Tibial artery (tissue), 4 donors: ENCODE data around the gene KLHL6.
"Not testable (repeated sequence)": the region's sequence is repeated elsewhere in the genome, so short reads cannot be mapped to it uniquely, and the experiment has no call there.

Experiments used
- DNase-seq, 2 donors: peaks; one replicate each; pipeline ENCODE4 v3.0.0-alpha.2; 2019
- H3K27ac ChIP-seq, 2 donors: fragments of 200-600 bp; sonication (generic) in 1 of 2; 1 replicate in 1 of 2; 2 replicates in 1 of 2; pipeline ENCODE4 v1.5.1; 2018 to 2019; ENCODE audit warnings: mild to moderate bottlenecking in 1 of 2
- H3K27me3 ChIP-seq, 2 donors: fragments of 200-600 bp; sonication (generic) in 1 of 2; one replicate each; pipeline versions ENCODE4 v1.5.1 to v1.6.0; 2016 to 2019
- H3K36me3 ChIP-seq, 3 donors: fragments of 200-600 bp; sonication (generic) in 2 of 3; one replicate each; pipeline ENCODE4 v1.5.1; 2016 to 2019; ENCODE audit warnings: mild to moderate bottlenecking in 2 of 3
- H3K4me1 ChIP-seq, 4 donors: fragments of 200-600 bp; sonication (generic) in 2 of 4; 1 replicate in 3 of 4; 2 replicates in 1 of 4; pipeline ENCODE4 v1.5.1; 2016 to 2019
- H3K4me3 ChIP-seq, 2 donors: fragments of 200-600 bp; sonication (generic) in 1 of 2; 1 replicate in 1 of 2; 2 replicates in 1 of 2; pipeline ENCODE4 v1.5.1; 2018 to 2019; ENCODE audit warnings: mild to moderate bottlenecking in 2 of 2
- H3K9me3 ChIP-seq, 3 donors: fragments of 200-600 bp; sonication (generic) in 1 of 3; one replicate each; pipeline ENCODE4 v1.5.1; 2016 to 2019
- CTCF ChIP-seq, 2 experiments: fragments of 200-600 bp in 1 of 2; fragments of 450-650 bp in 1 of 2; IDR thresholded peaks; one replicate each; pipeline ENCODE4 v1.5.1; 2017 to 2019; ENCODE audit warnings: antibody characterized with exemption in 2 of 2, mild to moderate bottlenecking in 1 of 2, moderate library complexity in 1 of 2
- intact Hi-C: fragments of 100-400 bp; cut with DNase I; formaldehyde crosslinking; loops from one replicate; pipeline ENCODE4 v1.15.0; 2023; ENCODE audit warnings: low total_unique reads

The KLHL6 gene

DNA sequence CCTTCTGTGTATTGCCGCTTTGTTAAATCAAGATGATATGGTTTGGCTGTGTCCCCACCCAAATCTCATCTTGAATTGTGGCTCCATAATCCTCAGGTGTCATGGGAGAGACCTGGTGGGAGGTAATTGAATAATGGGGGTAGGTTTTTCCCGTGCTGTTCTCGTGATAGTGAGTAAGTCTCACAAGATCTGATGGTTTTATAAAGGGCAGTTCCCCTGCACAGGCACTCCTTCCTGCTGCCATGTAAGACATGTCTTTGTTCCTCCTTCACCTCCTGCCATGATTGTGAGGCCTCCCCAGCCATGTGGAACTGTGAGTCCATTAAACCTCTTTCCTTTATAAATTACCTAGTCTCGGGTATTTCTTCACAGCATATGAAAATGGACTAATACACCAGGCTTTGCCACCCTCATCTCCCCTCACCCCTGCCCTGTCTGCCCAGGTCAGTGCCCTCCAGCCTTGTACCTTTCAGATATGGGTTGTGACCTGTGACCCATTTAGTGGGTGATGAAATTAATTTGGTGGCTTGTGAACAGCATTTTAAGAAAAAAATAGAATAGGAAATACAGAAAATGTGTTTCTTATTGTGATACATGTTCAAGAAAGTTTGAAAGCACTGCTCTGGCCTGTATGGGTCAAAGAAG, 71.0 kb downstream of the KLHL6 start:
- Histone ChIP-seq H3K36me3 (no peaks in the 10 kb centered on the region), H3K27ac (no peak overlapping the region), H3K9me3 (no peaks in the 10 kb centered on the region), H3K27me3 (peaks cover 0 to 3% of the 10 kb centered on the region in 2 donors), H3K4me1 (no peaks in the 10 kb centered on the region), H3K4me3 (no peak overlapping the region)
- TF ChIP-seq CTCF (IDR thresholded peaks at IDR 0.05): no peak
- no peak for DNase-seq
- intact Hi-C loops: no loop called here

- TF ChIP-seq CTCF (IDR thresholded peaks at IDR 0.05): no peak
- no peak for DNase-seq
- Histone ChIP-seq H3K27me3 (peaks cover 0 to 9% of the 10 kb centered on the region in 2 donors), H3K4me1 (no peaks in the 10 kb centered on the region), H3K27ac (no peak overlapping the region), H3K36me3 (no peaks in the 10 kb centered on the region), H3K9me3 (no peaks in the 10 kb centered on the region), H3K4me3 (no peak overlapping the region)
- intact Hi-C loops: no loop called here
These were observed 73.9 kb downstream of the KLHL6 start for GRCh38 chr3:183481582-183481981.

GRCh38 chr3:183478501-183478900, 77.0 kb downstream of the KLHL6 start:
- H3K36me3 ChIP-seq: no peaks in the 10 kb centered on the region
- no peak for DNase-seq
- H3K27ac ChIP-seq: no peak overlapping the region
- no peaks in the 10 kb centered on the region for H3K4me1 ChIP-seq
- no peak overlapping the region for H3K4me3 ChIP-seq
- peaks cover 0 to 9% of the 10 kb centered on the region in 2 donors for H3K27me3 ChIP-seq
- intact Hi-C loops: no loop called here
- no peaks in the 10 kb centered on the region for H3K9me3 ChIP-seq
- TF ChIP-seq CTCF (IDR thresholded peaks at IDR 0.05): no peak

GRCh38 chr3:183477801-183478456, 77.6 kb downstream of the KLHL6 start:
- TF ChIP-seq CTCF (IDR thresholded peaks at IDR 0.05): no peak
- H3K9me3 ChIP-seq: no peaks in the 10 kb centered on the region
- peaks cover 0 to 9% of the 10 kb centered on the region in 2 donors for H3K27me3 ChIP-seq
- intact Hi-C loops: no loop called here
- DNase-seq: no peak
- no peak overlapping the region for H3K4me3 ChIP-seq
- no peaks in the 10 kb centered on the region for H3K36me3 ChIP-seq
- H3K4me1 ChIP-seq: no peaks in the 10 kb centered on the region
- H3K27ac ChIP-seq: no peak overlapping the region

- intact Hi-C loops, H3K4me3 ChIP-seq, H3K9me3 ChIP-seq, H3K27ac ChIP-seq, H3K27me3 ChIP-seq, H3K4me1 ChIP-seq, H3K36me3 ChIP-seq, DNase-seq: not testable (repeated sequence)
These were observed 79.7 kb downstream of the KLHL6 start for GRCh38 chr3:183475764-183476162.

GRCh38 chr3:183475016-183475763, 80.3 kb downstream of the KLHL6 start:
- Histone ChIP-seq H3K9me3 (no peaks in the 10 kb centered on the region), H3K27me3 (peaks cover 0 to 9% of the 10 kb centered on the region in 2 donors), H3K4me3 (no peak overlapping the region), H3K27ac (no peak overlapping the region), H3K4me1 (no peaks in the 10 kb centered on the region), H3K36me3 (no peaks in the 10 kb centered on the region)
- intact Hi-C loops: no loop called here
- no peak for TF ChIP-seq CTCF (IDR thresholded peaks at IDR 0.05)
- no peak for DNase-seq
